Ovary (tissue), 3 donors: ENCODE measurements around the gene NDNF.
A peak's percentile ranks its signal among the peaks of the same experiment; 100 is the strongest.

Source experiments
- EP300 ChIP-seq: sonication (generic); formaldehyde crosslinking; IDR thresholded peaks from one replicate; pipeline ENCODE4 v1.6.1; 2017; ENCODE audit warnings: antibody characterized with exemption
- TF ChIP-seq, protein P1 (sequence below), 3 donors: fragments of 450-650 bp in 2 of 3; fragments of 200-600 bp in 1 of 3; IDR thresholded peaks; one replicate each; pipeline versions ENCODE4 v1.5.1 to v1.8.0; 2016 to 2022; ENCODE audit warnings: antibody characterized with exemption in 3 of 3, mild to moderate bottlenecking in 1 of 3
- donor health status: DM: no; HTN: no; CAD: no.

DNA sequence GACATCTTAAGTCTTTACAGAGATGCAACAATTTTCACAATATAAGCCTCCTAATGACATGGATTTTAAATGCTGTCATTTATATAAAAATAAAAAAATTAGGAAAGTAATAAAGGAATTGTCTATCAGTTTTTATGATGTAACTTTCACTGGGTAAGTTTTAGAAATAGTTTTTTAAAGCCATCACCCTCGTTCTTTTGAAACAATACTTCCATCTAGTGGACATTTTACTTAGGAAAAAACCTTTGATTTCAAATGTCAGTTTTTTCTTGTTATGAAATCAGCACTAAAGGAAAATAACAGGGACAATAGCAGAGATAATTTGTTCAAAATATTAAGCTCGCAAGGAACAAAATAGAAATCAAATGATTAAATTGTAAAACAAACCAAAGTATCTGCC, 24.3 kb upstream of the NDNF start:
- TF ChIP-seq, protein P1, sequence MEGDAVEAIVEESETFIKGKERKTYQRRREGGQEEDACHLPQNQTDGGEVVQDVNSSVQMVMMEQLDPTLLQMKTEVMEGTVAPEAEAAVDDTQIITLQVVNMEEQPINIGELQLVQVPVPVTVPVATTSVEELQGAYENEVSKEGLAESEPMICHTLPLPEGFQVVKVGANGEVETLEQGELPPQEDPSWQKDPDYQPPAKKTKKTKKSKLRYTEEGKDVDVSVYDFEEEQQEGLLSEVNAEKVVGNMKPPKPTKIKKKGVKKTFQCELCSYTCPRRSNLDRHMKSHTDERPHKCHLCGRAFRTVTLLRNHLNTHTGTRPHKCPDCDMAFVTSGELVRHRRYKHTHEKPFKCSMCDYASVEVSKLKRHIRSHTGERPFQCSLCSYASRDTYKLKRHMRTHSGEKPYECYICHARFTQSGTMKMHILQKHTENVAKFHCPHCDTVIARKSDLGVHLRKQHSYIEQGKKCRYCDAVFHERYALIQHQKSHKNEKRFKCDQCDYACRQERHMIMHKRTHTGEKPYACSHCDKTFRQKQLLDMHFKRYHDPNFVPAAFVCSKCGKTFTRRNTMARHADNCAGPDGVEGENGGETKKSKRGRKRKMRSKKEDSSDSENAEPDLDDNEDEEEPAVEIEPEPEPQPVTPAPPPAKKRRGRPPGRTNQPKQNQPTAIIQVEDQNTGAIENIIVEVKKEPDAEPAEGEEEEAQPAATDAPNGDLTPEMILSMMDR (IDR thresholded peaks at IDR 0.05): peak; percentile 24 to 33 (median 31)
- no peak for TF ChIP-seq EP300
